ENCODE measurements around the gene GARS1.

DNA sequence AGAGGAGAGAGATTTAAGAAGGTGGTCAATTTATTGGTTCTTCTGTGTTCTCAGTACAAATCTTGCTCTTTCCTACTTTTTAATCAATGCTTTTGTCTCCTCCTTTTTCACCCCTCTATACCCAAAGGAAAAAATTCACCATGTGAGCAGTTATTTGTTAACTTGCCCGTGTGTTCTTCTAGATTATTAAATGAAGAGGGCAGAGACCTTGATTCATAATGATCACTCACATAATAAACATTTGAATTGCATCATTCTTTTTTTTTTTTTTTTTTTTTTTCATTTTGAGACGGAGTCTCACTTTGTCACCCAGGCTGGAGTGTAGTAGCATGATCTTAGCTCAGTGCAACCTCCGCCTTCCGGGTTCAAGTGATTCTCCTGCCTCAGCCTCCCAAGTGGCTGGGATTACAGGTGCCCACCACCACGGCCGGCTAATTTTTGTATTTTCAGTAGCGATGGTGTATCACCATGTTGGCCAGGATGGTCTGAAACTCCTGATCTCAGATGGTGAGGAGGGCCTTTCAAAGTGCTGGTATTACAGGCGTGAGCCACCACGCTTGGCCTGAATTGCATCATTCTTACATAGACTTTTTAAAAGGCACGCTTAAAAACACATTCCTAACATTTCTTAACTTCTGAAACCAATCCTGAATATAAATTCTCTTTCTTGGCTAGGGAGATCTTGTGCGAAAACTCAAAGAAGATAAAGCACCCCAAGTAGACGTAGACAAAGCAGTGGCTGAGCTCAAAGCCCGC is 3.6 kb downstream of the GARS1 start:
- TF ChIP-seq EZH2 (IDR thresholded peaks at IDR 0.05; ENCODE audit: borderline replicate concordance, insufficient read depth, low read length, poor library complexity, severe bottlenecking) (no peak), TAF1 (IDR thresholded peaks at IDR 0.05; ENCODE audit: low read depth) (no peak), CTCF (IDR thresholded peaks at IDR 0.05; ENCODE audit: poor library complexity, severe bottlenecking) (no peak), POLR2AphosphoS5 (IDR thresholded peaks at IDR 0.05) (no peak), MXI1 (conservative IDR thresholded peaks at IDR 0.05; ENCODE audit: poor library complexity, severe bottlenecking) (no peak), EP300 (conservative IDR thresholded peaks at IDR 0.05; ENCODE audit: poor library complexity, severe bottlenecking) (no peak), SMC3 (conservative IDR thresholded peaks at IDR 0.05; ENCODE audit: poor library complexity) (no peak)
- TF ChIP-seq, protein P1, sequence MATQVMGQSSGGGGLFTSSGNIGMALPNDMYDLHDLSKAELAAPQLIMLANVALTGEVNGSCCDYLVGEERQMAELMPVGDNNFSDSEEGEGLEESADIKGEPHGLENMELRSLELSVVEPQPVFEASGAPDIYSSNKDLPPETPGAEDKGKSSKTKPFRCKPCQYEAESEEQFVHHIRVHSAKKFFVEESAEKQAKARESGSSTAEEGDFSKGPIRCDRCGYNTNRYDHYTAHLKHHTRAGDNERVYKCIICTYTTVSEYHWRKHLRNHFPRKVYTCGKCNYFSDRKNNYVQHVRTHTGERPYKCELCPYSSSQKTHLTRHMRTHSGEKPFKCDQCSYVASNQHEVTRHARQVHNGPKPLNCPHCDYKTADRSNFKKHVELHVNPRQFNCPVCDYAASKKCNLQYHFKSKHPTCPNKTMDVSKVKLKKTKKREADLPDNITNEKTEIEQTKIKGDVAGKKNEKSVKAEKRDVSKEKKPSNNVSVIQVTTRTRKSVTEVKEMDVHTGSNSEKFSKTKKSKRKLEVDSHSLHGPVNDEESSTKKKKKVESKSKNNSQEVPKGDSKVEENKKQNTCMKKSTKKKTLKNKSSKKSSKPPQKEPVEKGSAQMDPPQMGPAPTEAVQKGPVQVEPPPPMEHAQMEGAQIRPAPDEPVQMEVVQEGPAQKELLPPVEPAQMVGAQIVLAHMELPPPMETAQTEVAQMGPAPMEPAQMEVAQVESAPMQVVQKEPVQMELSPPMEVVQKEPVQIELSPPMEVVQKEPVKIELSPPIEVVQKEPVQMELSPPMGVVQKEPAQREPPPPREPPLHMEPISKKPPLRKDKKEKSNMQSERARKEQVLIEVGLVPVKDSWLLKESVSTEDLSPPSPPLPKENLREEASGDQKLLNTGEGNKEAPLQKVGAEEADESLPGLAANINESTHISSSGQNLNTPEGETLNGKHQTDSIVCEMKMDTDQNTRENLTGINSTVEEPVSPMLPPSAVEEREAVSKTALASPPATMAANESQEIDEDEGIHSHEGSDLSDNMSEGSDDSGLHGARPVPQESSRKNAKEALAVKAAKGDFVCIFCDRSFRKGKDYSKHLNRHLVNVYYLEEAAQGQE (IDR thresholded peaks at IDR 0.05; ENCODE audit: borderline replicate concordance), result no peak
